GM12873 (cell line): Measurements from ENCODE around the gene ACOT11.

Experiments
- TF ChIP-seq, protein P1 (sequence below): IDR thresholded peaks from 2 replicates; pipeline ENCODE4 v1.5.1; 2012; ENCODE audit warnings: low read depth, mild to moderate bottlenecking, moderate library complexity, low read length, control low read depth; ENCODE audit not compliant: insufficient read depth; ENCODE audit errors: missing control alignments

Gene ACOT11

DNA sequence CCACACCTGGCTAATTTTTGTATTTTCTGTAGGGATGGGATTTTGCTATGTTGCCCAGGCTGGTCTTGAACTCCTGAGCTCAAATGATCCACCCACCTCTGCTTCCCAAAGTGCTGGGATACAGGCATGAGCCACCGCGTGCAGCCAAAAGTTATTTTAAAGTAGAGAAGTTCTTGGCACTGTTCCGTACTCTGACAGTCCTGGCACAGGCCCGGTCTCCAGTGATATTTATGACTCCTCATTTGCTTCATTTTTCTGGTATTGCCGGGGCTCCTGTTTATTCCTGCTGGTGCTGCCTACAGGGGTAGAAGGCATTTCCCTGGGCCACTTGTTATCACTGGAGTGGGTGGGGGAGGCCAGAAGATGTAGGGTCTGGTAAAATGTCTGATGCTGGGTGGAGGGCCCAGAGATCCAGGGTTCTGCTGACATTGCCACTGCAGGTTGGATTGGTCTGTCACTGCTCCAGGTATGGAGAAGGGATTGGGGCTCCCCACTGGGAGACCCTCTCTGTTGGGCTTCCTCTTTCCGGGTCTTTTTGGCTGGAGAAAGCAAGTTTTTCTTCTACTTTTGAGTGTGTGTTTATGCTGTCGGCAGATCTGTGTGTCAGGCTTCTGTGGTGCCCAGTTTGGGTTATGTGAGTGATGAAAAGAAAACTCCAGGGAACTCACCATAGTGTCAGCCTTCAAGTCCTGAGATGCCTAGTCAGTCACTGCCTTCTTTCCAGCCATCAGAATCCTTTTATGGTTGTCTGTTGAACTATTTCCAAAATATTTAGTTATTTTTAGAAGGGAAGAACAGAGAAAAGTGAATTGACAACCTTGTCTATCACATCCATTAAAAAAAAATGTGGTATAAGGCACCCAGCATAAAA, 98.0 kb downstream of the ACOT11 start:
- TF ChIP-seq, protein P1, sequence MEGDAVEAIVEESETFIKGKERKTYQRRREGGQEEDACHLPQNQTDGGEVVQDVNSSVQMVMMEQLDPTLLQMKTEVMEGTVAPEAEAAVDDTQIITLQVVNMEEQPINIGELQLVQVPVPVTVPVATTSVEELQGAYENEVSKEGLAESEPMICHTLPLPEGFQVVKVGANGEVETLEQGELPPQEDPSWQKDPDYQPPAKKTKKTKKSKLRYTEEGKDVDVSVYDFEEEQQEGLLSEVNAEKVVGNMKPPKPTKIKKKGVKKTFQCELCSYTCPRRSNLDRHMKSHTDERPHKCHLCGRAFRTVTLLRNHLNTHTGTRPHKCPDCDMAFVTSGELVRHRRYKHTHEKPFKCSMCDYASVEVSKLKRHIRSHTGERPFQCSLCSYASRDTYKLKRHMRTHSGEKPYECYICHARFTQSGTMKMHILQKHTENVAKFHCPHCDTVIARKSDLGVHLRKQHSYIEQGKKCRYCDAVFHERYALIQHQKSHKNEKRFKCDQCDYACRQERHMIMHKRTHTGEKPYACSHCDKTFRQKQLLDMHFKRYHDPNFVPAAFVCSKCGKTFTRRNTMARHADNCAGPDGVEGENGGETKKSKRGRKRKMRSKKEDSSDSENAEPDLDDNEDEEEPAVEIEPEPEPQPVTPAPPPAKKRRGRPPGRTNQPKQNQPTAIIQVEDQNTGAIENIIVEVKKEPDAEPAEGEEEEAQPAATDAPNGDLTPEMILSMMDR, result no peak

DNA sequence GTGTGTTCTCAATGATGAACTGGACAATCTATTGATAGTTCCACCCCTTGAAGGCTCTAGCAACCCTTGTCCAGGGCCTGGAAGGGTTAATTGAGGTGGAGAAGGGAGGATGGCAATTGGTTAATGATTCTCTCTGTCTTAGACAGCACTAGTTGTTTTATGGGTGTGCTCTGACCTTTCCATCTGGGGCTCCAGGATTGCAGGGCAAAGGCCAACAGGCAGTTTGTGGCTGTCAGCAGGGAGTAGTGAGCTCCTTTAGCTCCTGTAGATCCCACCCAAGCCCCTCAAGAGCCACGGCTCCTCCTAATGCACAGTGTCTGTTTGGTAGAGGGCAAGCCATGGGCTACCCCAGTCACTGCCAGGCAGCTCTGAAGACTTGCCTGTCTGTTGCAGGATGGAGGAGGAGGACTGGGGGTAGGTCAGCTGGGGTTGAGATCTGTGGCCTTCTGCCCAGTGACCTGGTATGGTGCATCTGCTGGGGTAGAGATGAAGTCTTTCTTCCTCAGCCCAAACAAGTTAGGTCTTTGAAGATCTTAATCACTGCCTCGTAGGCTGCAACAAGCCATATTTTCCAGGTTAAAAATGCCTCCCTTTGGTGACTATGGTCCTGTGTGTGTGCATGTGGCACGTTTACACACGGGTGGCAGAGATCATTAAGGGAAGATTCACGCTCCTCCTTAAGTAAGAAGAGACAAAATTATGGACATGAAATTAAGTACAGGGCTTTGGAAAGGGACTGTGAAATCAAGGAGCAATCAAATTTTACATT, 101.3 kb downstream of the ACOT11 start:
- TF ChIP-seq, protein P1, result no peak

DNA sequence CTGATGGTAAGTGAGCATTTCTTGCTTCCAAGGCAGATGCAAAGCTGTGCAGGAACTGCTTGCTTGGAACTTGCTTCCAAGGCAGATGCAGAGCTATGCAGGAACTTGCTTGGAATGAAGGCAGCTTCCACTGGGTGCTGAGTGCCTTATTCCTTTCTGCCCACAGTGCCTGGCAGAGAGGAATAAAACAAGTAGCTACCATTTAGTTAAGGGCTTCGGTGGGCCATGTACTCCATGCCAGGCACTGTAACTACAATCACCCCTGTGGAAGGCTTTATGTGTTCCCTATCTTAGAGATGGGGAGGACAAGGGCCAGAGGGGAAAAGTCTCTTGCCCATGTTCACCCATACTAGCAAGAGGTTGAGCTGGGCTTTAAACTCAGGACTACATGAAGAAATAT, 101.9 kb downstream of the ACOT11 start:
- TF ChIP-seq, protein P1, result no peak

- TF ChIP-seq, protein P1, result no peak
Measured at GRCh38 chr1:54650417-54650816, 102.4 kb downstream of the ACOT11 start.

GRCh38 chr1:54651608-54652007, 103.6 kb downstream of the ACOT11 start:
- TF ChIP-seq, protein P1, result no peak

DNA sequence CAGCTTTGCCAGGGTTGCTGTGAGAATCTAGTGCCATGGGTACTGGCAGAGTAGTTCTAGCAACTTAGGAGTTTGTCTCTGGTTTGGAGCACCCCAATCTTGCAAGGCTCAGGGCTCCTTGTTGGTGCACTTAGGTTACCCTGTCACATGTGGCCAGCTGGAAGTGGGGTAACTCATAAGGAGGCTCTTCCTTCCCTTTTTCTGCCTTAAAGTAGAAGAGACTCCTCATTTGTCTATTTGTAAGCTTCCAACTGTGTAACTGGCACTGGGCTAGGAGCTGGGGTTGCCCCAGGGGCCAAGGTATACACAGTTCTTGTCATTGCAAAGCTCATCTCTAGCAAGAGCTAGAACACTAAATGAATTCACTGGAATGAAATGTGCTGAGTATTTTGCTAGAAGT, 104.1 kb downstream of the ACOT11 start:
- TF ChIP-seq, protein P1, result no peak

- TF ChIP-seq, protein P1, result no peak
Measured at GRCh38 chr1:54653036-54653435, 105.0 kb downstream of the ACOT11 start.
